LNCaP clone FGC (cell line): ENCODE data around the gene CLTB.

Source experiments
- DNase-seq: peaks from one replicate; pipeline ENCODE4 v3.0.0-alpha.2; 2011; ENCODE audit warnings: low read depth
- H3K4me3 ChIP-seq: 2 replicates; pipeline ENCODE4 v1.5.1; 2011; ENCODE audit warnings: mild to moderate bottlenecking, low read depth, low read length, control low read depth
- TF ChIP-seq, protein P1 (sequence below): IDR thresholded peaks from 2 replicates; pipeline ENCODE4 v1.5.1; 2012; ENCODE audit warnings: mild to moderate bottlenecking; ENCODE audit not compliant: control insufficient read depth, insufficient read depth; ENCODE audit errors: extremely low read depth

Gene CLTB

DNA sequence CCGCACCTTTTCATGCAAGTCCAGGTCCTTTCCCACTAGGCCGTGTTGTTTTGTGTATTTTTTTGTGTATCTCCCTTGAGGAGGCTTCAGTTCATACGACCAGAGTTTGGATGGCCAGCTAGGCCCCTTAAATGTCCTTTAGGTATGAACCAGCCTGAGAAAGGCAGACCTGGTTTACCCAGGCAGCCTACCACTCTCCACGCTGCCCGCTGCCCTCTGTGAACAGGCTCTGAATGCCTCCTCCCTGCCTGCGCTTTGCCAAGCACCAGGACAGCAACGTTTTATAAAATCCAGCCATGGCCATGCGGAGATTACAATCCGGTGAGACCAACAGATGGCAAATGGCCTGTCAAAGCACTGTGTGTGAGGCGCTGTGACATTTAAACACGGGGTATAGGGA is 626 bp upstream of the CLTB start:
- H3K4me3 ChIP-seq = peak overlapping the region; percentile 29
- TF ChIP-seq, protein P1, sequence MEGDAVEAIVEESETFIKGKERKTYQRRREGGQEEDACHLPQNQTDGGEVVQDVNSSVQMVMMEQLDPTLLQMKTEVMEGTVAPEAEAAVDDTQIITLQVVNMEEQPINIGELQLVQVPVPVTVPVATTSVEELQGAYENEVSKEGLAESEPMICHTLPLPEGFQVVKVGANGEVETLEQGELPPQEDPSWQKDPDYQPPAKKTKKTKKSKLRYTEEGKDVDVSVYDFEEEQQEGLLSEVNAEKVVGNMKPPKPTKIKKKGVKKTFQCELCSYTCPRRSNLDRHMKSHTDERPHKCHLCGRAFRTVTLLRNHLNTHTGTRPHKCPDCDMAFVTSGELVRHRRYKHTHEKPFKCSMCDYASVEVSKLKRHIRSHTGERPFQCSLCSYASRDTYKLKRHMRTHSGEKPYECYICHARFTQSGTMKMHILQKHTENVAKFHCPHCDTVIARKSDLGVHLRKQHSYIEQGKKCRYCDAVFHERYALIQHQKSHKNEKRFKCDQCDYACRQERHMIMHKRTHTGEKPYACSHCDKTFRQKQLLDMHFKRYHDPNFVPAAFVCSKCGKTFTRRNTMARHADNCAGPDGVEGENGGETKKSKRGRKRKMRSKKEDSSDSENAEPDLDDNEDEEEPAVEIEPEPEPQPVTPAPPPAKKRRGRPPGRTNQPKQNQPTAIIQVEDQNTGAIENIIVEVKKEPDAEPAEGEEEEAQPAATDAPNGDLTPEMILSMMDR = no peak
- no peak for DNase-seq

DNA sequence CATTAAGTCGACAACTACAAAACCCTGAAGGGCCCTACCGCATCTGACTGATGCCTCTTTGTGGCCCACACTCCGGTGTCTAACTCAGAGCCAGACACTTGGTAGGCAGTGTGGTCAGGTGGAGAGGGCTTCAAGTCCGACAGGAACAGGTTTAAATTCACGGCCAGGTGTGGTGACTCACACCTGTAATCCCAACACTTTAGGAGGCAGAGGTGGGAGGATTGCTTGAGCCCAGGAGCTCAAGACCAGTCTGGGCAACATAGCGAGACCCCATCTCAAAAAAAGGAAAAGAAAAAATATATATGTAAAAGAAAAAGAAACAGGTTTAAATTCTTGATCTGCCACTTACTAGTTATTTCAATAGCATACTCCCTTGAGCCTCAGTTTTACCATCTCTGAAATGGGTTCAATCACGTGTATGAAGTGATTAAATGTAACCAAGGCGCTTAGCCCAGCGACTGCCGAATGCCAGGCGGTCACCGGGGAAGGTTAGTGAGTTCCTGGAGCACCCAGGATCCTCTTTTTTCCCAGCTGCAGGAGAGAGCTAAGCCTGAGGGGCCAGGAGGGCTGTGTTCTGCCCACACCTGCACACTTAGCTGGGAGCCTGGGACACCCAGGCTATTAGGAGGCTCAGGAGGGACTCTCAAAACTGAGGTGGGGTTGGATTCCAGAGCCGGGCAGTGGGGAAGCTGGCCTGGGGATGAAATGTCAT is 943 bp downstream of the CLTB start:
- H3K4me3 ChIP-seq = peak overlapping the region; percentile 85
- no peak for DNase-seq
- TF ChIP-seq, protein P1 = no peak

DNA sequence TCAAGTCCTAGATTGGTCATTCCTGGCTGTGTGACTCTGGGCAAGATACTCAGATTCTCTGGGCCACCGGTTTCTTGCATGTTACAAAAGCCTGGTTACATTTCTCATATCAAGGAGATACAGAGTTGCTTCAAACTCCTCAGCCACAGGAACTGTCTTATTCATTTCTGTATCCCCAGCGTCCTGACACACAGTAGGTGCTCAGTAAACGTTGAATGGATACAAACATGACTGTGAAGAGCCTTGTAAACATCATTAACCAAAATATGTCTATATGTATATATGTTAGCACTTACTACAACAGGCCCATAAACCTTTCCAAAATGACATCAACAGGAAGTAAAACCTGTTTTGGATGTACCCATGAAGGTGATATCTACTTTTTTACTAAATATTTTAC is 1.6 kb downstream of the CLTB start:
- TF ChIP-seq, protein P1 = no peak
- no peak overlapping the region for H3K4me3 ChIP-seq
- DNase-seq = no peak

DNA sequence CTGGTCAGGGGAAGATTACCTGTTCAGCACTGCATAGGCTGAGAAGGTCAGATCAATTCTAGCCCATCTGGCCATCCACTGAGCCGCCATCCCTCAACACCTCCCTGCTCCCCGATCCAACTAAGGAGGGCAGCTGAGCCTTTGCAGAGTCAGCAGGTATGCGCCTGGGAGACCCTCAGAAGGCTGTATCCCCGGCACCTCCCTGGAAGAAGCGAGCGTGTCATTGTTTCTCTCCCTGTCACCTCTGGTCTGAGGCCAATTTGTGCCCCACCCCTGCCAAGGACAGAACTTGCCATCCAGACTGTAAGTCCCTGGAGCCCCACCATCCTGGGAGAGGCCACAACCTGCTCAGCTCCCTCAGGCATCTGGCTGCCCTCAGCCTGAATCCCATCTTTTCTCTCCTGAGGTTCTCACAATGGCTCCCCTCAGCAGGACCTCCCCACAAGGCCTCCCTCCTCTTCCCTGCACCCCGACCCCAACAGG is 2.6 kb downstream of the CLTB start:
- H3K4me3 ChIP-seq = no peak overlapping the region
- TF ChIP-seq, protein P1 = no peak
- no peak for DNase-seq

DNA sequence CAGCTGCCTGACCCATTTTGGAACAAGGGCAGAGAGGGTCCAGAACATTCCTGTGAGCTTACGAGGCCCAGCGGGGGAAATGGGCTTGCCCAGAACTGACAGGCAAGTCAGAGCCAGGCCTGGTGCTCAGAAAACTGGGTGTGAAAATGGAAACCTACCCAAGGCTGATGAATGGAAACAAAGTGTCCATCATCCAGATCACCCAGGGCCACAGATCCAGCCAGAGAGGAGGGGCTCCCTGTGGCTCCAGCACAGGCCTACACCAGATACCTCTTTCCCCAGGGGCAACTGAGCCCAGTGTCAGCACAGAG is 3.1 kb downstream of the CLTB start:
- no peak for DNase-seq

DNA sequence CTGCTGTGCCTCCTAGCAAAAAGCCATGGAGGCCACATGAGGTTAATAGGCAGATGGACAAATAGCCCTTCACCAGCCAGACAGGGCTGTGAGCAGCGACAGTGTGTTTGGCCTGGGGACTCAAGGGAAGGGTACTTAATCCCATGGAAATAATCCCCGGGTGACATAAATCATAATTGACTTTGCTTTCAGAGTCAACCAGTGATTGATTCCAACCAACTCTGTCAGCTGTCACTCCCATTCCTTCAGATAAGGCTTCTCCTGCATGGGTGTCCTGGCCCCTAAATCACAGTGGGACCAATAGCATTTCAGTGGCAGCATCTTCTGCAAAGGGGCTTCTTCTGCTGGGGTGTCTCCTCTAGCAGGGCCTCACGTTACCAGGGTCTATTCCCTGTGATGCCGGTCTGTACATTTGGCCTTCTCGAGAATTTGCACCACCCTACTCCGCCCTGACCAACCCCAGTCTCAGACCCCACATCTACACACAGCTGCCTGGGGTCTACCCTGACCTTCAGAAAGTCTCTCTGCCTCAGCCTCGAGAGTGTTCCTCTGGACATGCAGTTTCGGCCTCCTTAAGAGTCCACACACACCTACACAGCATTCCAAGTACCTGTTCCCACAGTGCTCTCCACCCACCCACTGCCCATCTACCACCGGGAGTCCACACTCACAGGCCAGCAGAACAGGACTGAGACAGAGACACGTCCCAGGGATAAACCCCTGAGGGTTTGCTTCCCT is 3.7 kb downstream of the CLTB start:
- no peak overlapping the region for H3K4me3 ChIP-seq
- TF ChIP-seq, protein P1 = no peak
- DNase-seq = no peak

More for the DNA sequence above, 3.1 kb downstream of the CLTB start:
- TF ChIP-seq, protein P1 = no peak
- no peak overlapping the region for H3K4me3 ChIP-seq
